Non-pigmented ciliary epithelial cell (primary cell): Measurements from ENCODE around the gene TAGLN.

ENCODE experiments used
- DNase-seq: peaks from one replicate; pipeline ENCODE4 v3.0.0-alpha.2; 2010; ENCODE audit warnings: low read depth

The TAGLN gene

GRCh38 chr11:117199053-117199915 is at the start of gene TAGLN:
Gene TAGLN, plus strand, starts transcription at chr11:117199370. Its CDS starts 3,644 bp downstream, at chr11:117203014.
- peak; percentile 84 for DNase-seq

- DNase-seq, result no peak
These were observed 47.1 kb upstream of the TAGLN start for GRCh38 chr11:117152066-117152465.

- DNase-seq, result no peak
These were observed 44.7 kb upstream of the TAGLN start for GRCh38 chr11:117154468-117154867.

GRCh38 chr11:117157507-117157906 is 41.7 kb upstream of the TAGLN start:
- no peak for DNase-seq

GRCh38 chr11:117159892-117160291 is 39.3 kb upstream of the TAGLN start:
- DNase-seq, result no peak

GRCh38 chr11:117160826-117161225 is 38.3 kb upstream of the TAGLN start:
- no peak for DNase-seq

GRCh38 chr11:117166491-117166890 is 32.7 kb upstream of the TAGLN start:
- no peak for DNase-seq

- DNase-seq, result no peak
These were observed 29.4 kb upstream of the TAGLN start for GRCh38 chr11:117169736-117170135.

GRCh38 chr11:117170210-117170609 is 29.0 kb upstream of the TAGLN start:
- no peak for DNase-seq

- DNase-seq, result no peak
These were observed 28.2 kb upstream of the TAGLN start for GRCh38 chr11:117171007-117171403.

- no peak for DNase-seq
These were observed 27.6 kb upstream of the TAGLN start for GRCh38 chr11:117171404-117172061.

- DNase-seq, result no peak
These were observed 26.3 kb upstream of the TAGLN start for GRCh38 chr11:117172724-117173421.

GRCh38 chr11:117175104-117175503 is 24.1 kb upstream of the TAGLN start:
- DNase-seq, result no peak

- DNase-seq, result no peak
These were observed 23.4 kb upstream of the TAGLN start for GRCh38 chr11:117175781-117176180.

- no peak for DNase-seq
These were observed 23.0 kb upstream of the TAGLN start for GRCh38 chr11:117176186-117176585.

GRCh38 chr11:117177534-117178209 is 21.5 kb upstream of the TAGLN start:
- no peak for DNase-seq

- DNase-seq, result peak; percentile 57
These were observed 20.7 kb upstream of the TAGLN start, which contains the start of gene SIDT2 for GRCh38 chr11:117178210-117179034. Gene SIDT2, plus strand, starts transcription at chr11:117178743. Its CDS starts 521 bp downstream, at chr11:117179264.

GRCh38 chr11:117179048-117179999 is 19.8 kb upstream of the TAGLN start:
- no peak for DNase-seq

GRCh38 chr11:117180020-117180419 is 19.1 kb upstream of the TAGLN start:
- DNase-seq, result no peak
